ENCODE data around the gene SLC25A43.
"Not testable (repeated sequence)": the region's sequence is repeated elsewhere in the genome, so short reads cannot be mapped to it uniquely, and the experiment has no call there.

The SLC25A43 gene

GRCh38 chrX:119410027-119410819, 11.1 kb downstream of the SLC25A43 start:
- no peak for DNase-seq

- no peak for DNase-seq
These were observed 11.7 kb downstream of the SLC25A43 start for GRCh38 chrX:119410854-119411253.

- DNase-seq: no peak
These were observed 12.8 kb downstream of the SLC25A43 start for GRCh38 chrX:119411959-119412358.

- DNase-seq: no peak
These were observed 18.2 kb downstream of the SLC25A43 start for GRCh38 chrX:119417376-119417775.

- no peak for DNase-seq
These were observed 18.7 kb downstream of the SLC25A43 start for GRCh38 chrX:119417842-119418241.

- DNase-seq: no peak
These were observed 20.0 kb downstream of the SLC25A43 start for GRCh38 chrX:119419146-119419545.

- no peak for DNase-seq
These were observed 20.8 kb downstream of the SLC25A43 start for GRCh38 chrX:119419898-119420297.

GRCh38 chrX:119421016-119421705, 22.0 kb downstream of the SLC25A43 start:
- no peak for DNase-seq

GRCh38 chrX:119423631-119424030, 24.5 kb downstream of the SLC25A43 start:
- no peak for DNase-seq

- no peak for DNase-seq
These were observed 25.9 kb downstream of the SLC25A43 start for GRCh38 chrX:119424999-119425398.

GRCh38 chrX:119427024-119427794, 28.1 kb downstream of the SLC25A43 start:
- DNase-seq: no peak

GRCh38 chrX:119427795-119428185, 28.7 kb downstream of the SLC25A43 start:
- no peak for DNase-seq

- no peak for DNase-seq
These were observed 30.3 kb downstream of the SLC25A43 start for GRCh38 chrX:119429471-119429870.

- DNase-seq: not testable (repeated sequence)
These were observed 42.2 kb downstream of the SLC25A43 start for GRCh38 chrX:119441295-119441694.

GRCh38 chrX:119442286-119442685, 43.1 kb downstream of the SLC25A43 start:
- DNase-seq: no peak

- no peak for DNase-seq
These were observed 54.1 kb downstream of the SLC25A43 start for GRCh38 chrX:119453202-119453601.

GRCh38 chrX:119455264-119455663, 56.1 kb downstream of the SLC25A43 start:
- DNase-seq: no peak

- no peak for DNase-seq
These were observed 60.0 kb downstream of the SLC25A43 start for GRCh38 chrX:119459181-119459580.

- DNase-seq: no peak
These were observed 66.4 kb downstream of the SLC25A43 start for GRCh38 chrX:119465555-119465954.

GRCh38 chrX:119466970-119467369, 67.8 kb downstream of the SLC25A43 start:
- no peak for DNase-seq

GRCh38 chrX:119467433-119467832, 68.3 kb downstream of the SLC25A43 start:
- no peak for DNase-seq

GRCh38 chrX:119467842-119468550, 68.9 kb downstream of the SLC25A43 start, which contains the start of gene SLC25A5:
Gene SLC25A5 (plus strand): TSS chrX:119468444. CDS start chrX:119468516, 72 bp downstream.
- DNase-seq: peak; percentile 79 to 83
